Measurements from ENCODE around the gene NDUFAF5.

DNA sequence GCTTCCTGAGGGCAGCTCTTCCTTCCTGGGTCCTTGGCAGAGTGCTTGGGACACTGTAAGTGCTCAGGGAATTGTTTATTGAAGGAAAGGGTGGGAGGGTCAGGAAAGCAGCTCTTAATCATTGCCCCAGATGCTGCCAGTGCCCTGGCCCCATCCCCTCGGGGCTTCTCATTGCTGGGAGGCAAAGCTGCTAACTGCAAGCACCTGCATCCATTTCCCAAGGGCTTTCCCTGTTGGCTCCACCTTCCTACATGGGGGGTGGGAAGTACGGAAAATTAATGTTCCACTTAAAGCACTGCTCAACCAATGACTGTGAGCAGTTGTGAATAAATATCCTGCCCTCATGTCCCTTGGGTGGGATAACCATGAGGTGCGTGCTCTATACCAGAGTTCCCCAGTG, 56.4 kb downstream of the NDUFAF5 start:
- TF ChIP-seq, protein P1, sequence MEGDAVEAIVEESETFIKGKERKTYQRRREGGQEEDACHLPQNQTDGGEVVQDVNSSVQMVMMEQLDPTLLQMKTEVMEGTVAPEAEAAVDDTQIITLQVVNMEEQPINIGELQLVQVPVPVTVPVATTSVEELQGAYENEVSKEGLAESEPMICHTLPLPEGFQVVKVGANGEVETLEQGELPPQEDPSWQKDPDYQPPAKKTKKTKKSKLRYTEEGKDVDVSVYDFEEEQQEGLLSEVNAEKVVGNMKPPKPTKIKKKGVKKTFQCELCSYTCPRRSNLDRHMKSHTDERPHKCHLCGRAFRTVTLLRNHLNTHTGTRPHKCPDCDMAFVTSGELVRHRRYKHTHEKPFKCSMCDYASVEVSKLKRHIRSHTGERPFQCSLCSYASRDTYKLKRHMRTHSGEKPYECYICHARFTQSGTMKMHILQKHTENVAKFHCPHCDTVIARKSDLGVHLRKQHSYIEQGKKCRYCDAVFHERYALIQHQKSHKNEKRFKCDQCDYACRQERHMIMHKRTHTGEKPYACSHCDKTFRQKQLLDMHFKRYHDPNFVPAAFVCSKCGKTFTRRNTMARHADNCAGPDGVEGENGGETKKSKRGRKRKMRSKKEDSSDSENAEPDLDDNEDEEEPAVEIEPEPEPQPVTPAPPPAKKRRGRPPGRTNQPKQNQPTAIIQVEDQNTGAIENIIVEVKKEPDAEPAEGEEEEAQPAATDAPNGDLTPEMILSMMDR (IDR thresholded peaks at IDR 0.05 in 8 of 11, conservative IDR thresholded peaks at IDR 0.05 in 3 of 11) = no peak
- no peak for TF ChIP-seq POLR2AphosphoS5 (IDR thresholded peaks at IDR 0.05)
- no peak for TF ChIP-seq POLR2A (IDR thresholded peaks at IDR 0.05)
